Suprapubic skin (tissue), 4 donors: Measurements from ENCODE around the gene PTOV1. TPM values are rescaled to one million over a fixed set of nuclear protein-coding genes. Genes with fewer than 3 reads are reported as not detected.
A peak's percentile ranks its signal among the peaks of the same experiment; 100 is the strongest.

Experiments used
- DNase-seq, 2 donors: peaks; one replicate each; pipeline ENCODE4 v3.0.0-alpha.2; 2019; ENCODE audit warnings: low spot score in 2 of 2
- H3K27ac ChIP-seq: fragments of 200-600 bp; sonication (generic); one replicate; pipeline ENCODE4 v1.5.1; 2019
- H3K27me3 ChIP-seq: fragments of 200-600 bp; sonication (generic); one replicate; pipeline ENCODE4 v1.5.1; 2019
- H3K36me3 ChIP-seq: fragments of 200-600 bp; sonication (generic); one replicate; pipeline ENCODE4 v1.5.1; 2019
- H3K4me1 ChIP-seq: fragments of 200-600 bp; sonication (generic); one replicate; pipeline ENCODE4 v1.5.1; 2019
- H3K4me3 ChIP-seq: fragments of 200-600 bp; sonication (generic); one replicate; pipeline ENCODE4 v1.5.1; 2019; ENCODE audit warnings: mild to moderate bottlenecking
- H3K9me3 ChIP-seq: fragments of 200-600 bp; sonication (generic); one replicate; pipeline ENCODE4 v1.5.1; 2019
- EP300 ChIP-seq: sonication (generic); formaldehyde crosslinking; IDR thresholded peaks from one replicate; pipeline ENCODE4 v1.6.1; 2017; ENCODE audit warnings: antibody characterized with exemption
- POLR2A ChIP-seq, 2 donors: fragments of 450-650 bp; IDR thresholded peaks; one replicate each; pipeline ENCODE4 v1.6.1; 2017; ENCODE audit warnings: antibody characterized with exemption in 2 of 2, mild to moderate bottlenecking in 2 of 2, moderate library complexity in 2 of 2
- POLR2AphosphoS5 ChIP-seq, 3 donors: sonication (generic); formaldehyde crosslinking; IDR thresholded peaks; one replicate each; pipeline ENCODE4 v1.6.1; 2017; ENCODE audit warnings: antibody characterized with exemption in 3 of 3
- WGBS: methylation state at CpG from one replicate; pipeline ENCODE4 v1.1.5; 2018; 5-methylcytosine and 5-hydroxymethylcytosine counted together
- total RNA-seq, 4 donors: library from RNA; depleted of rRNA; stranded (reverse); fragments of >200 nt; gene quantifications; one replicate each; pipeline ENCODE4 v1.1.0, GENCODE V29; 2016
- TF ChIP-seq, protein P1 (sequence below), 2 donors: fragments of 200-600 bp in 1 of 2; fragments of 450-650 bp in 1 of 2; sonication (generic) in 1 of 2; IDR thresholded peaks; one replicate each; pipeline ENCODE4 v1.5.1; 2016 to 2019; ENCODE audit warnings: antibody characterized with exemption in 2 of 2, mild to moderate bottlenecking in 1 of 2, moderate library complexity in 1 of 2

The PTOV1 gene
- total RNA-seq, 4 donors from 2014 or later: 82.2 to 147 (median 91.2) TPM

DNA sequence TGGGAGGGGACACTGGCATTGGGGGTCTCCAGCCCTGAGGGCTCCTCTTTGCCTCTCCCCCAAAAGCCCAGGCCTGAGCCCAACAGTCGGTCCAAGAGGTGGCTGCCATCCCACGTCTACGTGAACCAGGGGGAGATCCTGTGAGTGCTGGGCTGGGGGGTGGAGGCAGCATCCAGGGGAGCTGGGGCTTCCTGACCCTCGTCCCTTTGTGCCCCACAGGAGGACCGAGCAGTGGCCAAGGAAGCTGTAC lies 6.8 kb downstream of the PTOV1 start:
- Histone ChIP-seq H3K4me3 (no peak overlapping the region), H3K27ac (no peak overlapping the region), H3K9me3 (no peaks in the 10 kb centered on the region), H3K27me3 (no peaks in the 10 kb centered on the region), H3K4me1 (peaks cover 29% of the 10 kb centered on the region), H3K36me3 (peaks cover 79% of the 10 kb centered on the region)
- 100% methylated on average over 1 of the region's 5 CpGs for WGBS
- TF ChIP-seq POLR2AphosphoS5 (IDR thresholded peaks at IDR 0.05): no peak
- no peak for TF ChIP-seq EP300
- TF ChIP-seq POLR2A (IDR thresholded peaks at IDR 0.05): no peak
- TF ChIP-seq, protein P1, sequence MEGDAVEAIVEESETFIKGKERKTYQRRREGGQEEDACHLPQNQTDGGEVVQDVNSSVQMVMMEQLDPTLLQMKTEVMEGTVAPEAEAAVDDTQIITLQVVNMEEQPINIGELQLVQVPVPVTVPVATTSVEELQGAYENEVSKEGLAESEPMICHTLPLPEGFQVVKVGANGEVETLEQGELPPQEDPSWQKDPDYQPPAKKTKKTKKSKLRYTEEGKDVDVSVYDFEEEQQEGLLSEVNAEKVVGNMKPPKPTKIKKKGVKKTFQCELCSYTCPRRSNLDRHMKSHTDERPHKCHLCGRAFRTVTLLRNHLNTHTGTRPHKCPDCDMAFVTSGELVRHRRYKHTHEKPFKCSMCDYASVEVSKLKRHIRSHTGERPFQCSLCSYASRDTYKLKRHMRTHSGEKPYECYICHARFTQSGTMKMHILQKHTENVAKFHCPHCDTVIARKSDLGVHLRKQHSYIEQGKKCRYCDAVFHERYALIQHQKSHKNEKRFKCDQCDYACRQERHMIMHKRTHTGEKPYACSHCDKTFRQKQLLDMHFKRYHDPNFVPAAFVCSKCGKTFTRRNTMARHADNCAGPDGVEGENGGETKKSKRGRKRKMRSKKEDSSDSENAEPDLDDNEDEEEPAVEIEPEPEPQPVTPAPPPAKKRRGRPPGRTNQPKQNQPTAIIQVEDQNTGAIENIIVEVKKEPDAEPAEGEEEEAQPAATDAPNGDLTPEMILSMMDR (IDR thresholded peaks at IDR 0.05): no peak
- DNase-seq: peak in 1 of 2 donors; percentile 56

DNA sequence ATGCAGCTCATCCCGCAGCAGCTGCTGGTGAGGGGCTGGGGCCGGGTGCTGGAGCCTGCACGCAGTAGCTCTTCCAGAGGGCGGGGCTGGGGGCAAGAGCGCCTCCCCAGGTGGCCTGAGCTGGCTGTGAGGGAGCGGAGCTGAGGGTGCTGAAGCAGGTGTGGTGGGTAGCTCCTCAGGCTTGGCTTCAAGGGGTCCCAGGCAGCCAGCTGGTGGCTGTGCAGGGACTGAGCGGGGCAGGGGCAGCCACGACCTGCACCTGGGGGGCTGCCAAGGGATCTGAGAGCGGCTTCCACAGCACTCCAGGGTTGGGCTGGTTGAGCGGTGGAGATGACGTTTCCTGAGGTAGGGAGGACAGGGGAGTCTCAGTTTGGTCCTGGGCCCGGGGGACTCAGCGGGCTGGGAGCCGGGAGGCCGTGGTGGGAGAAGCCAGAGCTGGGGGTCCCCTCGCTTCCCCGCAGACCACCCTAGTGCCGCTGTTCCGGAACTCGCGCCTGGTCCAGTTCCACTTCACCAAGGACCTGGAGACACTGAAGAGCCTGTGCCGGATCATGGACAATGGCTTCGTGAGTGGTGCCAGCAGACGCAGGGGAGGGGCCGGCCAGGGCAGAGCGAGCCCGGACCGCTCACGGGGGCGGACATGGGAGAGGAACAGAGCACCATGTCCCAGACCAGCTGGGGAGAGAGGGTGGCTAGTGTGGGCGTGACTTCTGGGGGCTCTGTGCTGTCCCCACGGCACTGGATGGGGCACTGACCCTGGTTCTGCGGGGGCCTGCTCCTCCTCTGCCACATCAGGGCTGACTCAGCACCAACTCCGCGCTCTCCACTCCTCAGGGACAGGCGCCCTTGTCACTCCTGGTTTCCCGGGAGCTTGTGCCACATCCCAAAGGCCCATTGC lies 7.4 kb downstream of the PTOV1 start:
- Histone ChIP-seq H3K36me3 (peaks cover 84% of the 10 kb centered on the region), H3K4me3 (no peak overlapping the region), H3K9me3 (no peaks in the 10 kb centered on the region), H3K4me1 (peaks cover 23% of the 10 kb centered on the region), H3K27ac (no peak overlapping the region), H3K27me3 (no peaks in the 10 kb centered on the region)
- TF ChIP-seq POLR2A (IDR thresholded peaks at IDR 0.05): no peak
- no peak for TF ChIP-seq EP300
- TF ChIP-seq, protein P1 (IDR thresholded peaks at IDR 0.05): no peak
- no peak for TF ChIP-seq POLR2AphosphoS5 (IDR thresholded peaks at IDR 0.05)
- 88% methylated on average over 16 of the region's 37 CpGs for WGBS
- DNase-seq: peak in 1 of 2 donors; percentile 62

DNA sequence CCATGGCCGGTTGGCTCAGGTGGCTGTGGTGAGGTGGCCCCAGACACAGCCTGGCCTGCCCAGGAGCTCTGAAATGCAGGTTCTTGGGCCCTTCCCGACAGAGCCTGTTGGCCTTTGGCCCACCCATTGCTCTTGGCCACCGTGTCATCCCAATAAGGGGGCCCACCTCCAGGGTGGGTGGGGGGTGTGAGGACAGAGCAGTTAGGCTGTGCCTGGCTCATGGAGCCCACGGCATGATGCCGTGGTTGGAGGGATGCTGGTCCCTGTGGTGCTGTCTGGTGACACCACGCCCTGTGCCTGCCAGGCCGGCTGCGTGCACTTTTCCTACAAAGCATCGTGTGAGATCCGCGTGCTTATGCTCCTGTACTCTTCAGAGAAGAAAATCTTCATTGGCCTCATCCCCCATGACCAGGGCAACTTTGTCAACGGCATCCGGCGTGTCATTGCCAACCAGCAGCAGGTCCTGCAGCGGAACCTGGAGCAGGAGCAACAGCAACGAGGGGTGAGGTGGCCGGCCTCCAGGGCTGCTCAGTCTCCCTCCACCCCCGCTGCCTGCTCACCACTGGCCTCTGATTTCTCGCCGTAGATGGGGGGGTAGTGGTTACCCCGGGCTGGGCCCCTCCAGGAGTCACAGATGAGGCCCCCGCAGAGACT lies 8.8 kb downstream of the PTOV1 start:
- DNase-seq: peak in 1 of 2 donors; percentile 60
- TF ChIP-seq EP300 (no peak), POLR2AphosphoS5 (IDR thresholded peaks at IDR 0.05) (no peak)
- WGBS: 84% methylated on average over 9 of the region's 22 CpGs
- H3K27me3 ChIP-seq: no peaks in the 10 kb centered on the region
- H3K36me3 ChIP-seq: peaks cover 90% of the 10 kb centered on the region
- H3K4me3 ChIP-seq: no peak overlapping the region
- H3K9me3 ChIP-seq: no peaks in the 10 kb centered on the region
- H3K27ac ChIP-seq: no peak overlapping the region
- peaks cover 15% of the 10 kb centered on the region for H3K4me1 ChIP-seq

DNA sequence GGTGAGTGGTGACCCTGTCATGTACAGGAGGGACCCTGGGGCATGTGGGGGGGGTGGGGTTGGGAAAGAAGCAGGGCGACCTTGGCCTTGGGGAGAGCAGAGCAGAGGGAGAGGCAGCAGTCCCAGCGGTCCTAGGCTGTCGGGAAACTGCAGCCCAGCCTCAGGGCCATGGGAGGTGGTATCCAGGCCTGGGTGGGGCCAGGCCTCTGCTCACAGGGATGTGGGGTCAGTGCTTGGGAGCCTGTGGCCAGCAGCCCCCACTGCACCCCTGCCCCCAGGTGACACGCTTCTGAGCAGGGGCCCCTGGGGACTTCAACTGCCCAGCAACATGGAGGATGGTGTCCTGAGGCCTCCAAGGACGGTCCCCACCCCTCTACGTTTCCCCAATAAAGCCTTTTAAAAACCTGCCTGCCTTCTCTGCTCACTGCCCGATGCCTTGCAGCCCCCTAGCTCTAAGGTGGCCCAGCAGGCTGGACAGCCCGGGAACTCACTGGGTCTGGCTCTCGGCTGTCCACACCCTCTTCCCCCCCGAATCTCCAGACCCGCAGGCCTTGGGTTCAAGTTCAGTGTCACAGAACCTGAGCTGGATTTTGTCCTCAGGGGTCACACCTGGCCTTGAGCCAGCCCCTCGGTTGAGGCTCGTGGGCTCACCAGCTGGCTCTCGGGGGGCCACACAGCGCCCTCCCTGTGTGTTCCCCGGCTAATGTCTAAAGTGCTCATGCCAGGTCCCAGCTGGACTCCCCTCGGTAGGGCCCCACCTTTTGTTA lies 9.6 kb downstream of the PTOV1 start:
- Histone ChIP-seq H3K27me3 (no peaks in the 10 kb centered on the region), H3K4me1 (peaks cover 22% of the 10 kb centered on the region), H3K9me3 (no peaks in the 10 kb centered on the region), H3K36me3 (peaks cover 82% of the 10 kb centered on the region), H3K4me3 (peak overlapping the region; percentile 28), H3K27ac (peak overlapping the region; percentile 73)
- no peak for TF ChIP-seq POLR2AphosphoS5 (IDR thresholded peaks at IDR 0.05)
- TF ChIP-seq EP300: no peak
- TF ChIP-seq POLR2A (IDR thresholded peaks at IDR 0.05): no peak
- TF ChIP-seq, protein P1 (IDR thresholded peaks at IDR 0.05): no peak
- DNase-seq: peak in 1 of 2 donors; percentile 63
- 72% methylated on average over 15 of the region's 17 CpGs for WGBS

DNA sequence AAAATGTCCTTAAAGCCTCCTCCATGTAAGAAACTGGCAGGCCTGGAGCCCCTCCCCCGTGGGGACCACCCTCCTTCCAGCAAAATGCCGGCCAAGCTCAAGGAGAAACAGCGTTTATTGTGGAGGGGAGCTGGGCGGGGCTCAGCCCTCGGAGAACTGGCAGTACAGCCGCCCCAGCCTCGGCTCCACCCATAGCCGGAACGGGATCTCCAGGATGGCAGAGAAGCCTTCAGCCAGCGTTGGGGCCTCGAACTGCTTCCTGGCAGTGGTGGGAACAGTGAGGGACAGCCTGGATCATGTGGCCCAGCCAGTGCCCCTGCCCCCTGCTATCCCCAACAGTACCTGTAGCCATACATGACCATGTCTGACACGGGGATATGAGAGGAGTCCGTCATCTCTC lies 10.1 kb downstream of the PTOV1 start:
- H3K27ac ChIP-seq: peak overlapping the region; percentile 73
- peaks cover 77% of the 10 kb centered on the region for H3K36me3 ChIP-seq
- no peaks in the 10 kb centered on the region for H3K27me3 ChIP-seq
- H3K9me3 ChIP-seq: no peaks in the 10 kb centered on the region
- TF ChIP-seq, protein P1 (IDR thresholded peaks at IDR 0.05): no peak
- no peak for TF ChIP-seq POLR2A (IDR thresholded peaks at IDR 0.05)
- no peak for TF ChIP-seq POLR2AphosphoS5 (IDR thresholded peaks at IDR 0.05)
- no peak for TF ChIP-seq EP300
- H3K4me1 ChIP-seq: peaks cover 28% of the 10 kb centered on the region
- DNase-seq: peak; percentile 77 to 90
- peak overlapping the region; percentile 28 for H3K4me3 ChIP-seq
- WGBS: no CpG with 5 or more reads among the region's 13 CpGs
